SH-SY5Y (cell line): Measurements from ENCODE around the gene CFAP299.

Experiments
- GATA2 ChIP-seq: IDR thresholded peaks from 2 replicates; pipeline ENCODE4 v1.6.1; 2011; ENCODE audit warnings: mild to moderate bottlenecking, low read depth, low read length
- GATA3 ChIP-seq: IDR thresholded peaks from 2 replicates; pipeline ENCODE4 v1.6.1; 2011; ENCODE audit warnings: low read depth, mild to moderate bottlenecking, low read length, moderate library complexity

DNA sequence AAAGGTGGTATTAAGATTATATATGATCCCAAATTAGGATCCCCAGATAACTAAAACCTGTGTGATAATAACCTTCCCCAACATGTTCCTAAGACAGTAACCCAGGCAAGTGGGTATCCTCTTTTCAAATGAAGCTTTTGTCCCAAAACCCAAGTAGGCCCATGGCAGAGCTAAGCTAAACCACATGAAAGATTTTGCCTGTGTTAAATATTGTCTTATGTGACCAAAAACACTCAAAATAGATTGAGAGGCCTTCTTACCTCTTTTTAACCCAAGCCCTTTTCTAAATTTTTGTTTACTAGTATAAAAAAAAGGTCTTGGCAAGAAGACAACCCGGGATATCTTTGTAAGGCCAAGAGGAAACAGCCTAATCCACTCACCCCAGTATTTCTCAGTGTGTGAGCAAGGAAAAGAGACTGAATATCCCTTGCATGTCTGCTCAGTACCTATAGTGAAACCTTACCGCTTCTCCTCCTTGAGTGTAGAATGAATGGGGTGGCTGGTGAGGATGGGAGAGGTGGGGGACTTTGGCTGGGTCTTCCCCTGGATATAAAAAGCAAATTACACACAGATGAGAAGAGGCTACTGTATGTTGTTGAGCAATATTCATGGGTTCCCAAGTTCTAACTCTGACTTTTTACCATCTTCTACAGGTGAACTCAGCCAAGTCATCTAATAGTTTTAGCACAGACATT is 506.2 kb downstream of the CFAP299 start:
- TF ChIP-seq GATA3, result no peak
- no peak for TF ChIP-seq GATA2
